HCEC 1CT (cell line): ENCODE data around the gene WNT9A.
"Not testable (repeated sequence)": the region's sequence is repeated elsewhere in the genome, so short reads cannot be mapped to it uniquely, and the experiment has no call there.

Experiments
- DNase-seq: peaks from one replicate; pipeline ENCODE4 v3.0.0-alpha.2; 2017

The WNT9A gene

GRCh38 chr1:227883641-227884301, 64.0 kb downstream of the WNT9A start:
- no peak for DNase-seq

DNA sequence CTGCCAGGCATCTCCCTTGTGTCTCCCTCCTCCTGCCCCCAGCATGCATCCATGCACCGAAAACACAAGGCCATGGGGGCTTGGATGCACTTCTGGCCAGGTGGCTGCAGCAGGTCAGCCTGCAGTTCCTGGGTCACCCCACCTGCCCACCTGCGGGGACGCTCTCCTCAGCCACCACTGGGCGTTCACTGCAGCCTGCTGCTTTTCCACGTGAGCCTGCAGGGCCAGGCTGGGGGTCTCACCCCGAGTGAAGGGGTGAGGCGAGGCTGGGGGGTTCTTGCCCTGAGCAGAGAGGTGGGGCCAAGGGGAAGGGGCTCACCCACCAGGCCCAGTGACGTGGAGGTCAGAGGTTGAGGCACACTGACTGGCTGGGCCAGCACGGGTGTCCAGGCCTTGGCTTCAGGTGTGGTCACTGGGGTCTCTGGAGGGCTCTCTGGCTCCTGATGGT, 64.6 kb downstream of the WNT9A start:
- no peak for DNase-seq

- DNase-seq = no peak
Observed at GRCh38 chr1:227880342-227880924, 67.3 kb downstream of the WNT9A start.

DNA sequence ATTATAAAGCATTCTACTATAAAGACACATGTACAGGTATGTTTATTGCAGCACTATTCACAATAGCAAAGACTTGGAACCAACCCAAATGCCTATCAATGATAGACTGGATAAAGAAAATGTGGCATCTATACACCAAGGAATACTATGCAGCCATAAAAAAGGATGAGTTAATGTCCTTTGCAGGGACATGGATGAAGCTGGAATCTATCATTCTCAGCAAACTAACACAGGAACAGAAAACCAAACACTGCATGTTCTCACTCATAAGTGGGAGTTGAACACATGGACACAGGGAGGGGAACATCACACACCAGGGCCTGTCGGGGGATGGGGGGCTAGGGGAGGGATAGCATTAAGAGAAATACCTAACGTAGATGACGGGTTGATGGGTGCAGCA, 69.9 kb downstream of the WNT9A start:
- DNase-seq = not testable (repeated sequence)

DNA sequence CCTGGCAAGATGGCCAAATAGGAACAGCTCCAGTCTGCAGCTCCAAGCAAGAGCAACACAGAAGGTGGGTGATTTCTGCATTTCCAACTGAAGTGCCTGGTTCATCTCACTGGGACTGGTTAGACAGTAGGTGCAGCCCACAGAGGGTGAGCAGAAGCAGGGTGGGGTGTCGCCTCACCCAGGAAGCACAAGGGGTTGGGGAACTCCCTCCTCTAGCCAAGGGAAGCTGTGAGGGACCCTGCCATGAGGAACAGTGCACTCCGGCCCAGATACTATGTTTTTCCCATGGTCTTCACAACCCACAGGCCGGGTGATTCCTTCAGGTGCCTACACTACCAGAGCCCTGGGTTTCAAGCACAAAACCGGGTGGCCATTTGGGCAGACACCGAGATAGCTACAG, 75.8 kb downstream of the WNT9A start:
- not testable (repeated sequence) for DNase-seq

DNA sequence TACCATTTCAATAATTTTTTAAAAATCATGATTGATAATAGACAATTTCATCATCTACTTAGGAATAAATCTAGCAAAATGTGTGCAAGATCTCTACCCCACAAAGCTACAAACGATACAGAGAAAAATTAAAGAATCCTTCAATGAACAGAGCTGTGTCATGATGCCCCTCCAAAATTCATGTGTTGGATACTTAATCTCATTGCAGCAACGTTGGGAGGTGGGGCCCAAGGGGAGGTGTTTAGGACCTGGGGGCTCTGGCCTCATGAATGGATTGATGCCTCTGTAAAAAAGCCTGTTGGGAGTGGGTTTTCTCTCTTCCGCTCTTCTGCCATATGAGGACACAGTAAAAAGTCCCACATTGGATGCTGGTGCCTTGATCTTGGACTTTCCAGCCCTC, 77.4 kb downstream of the WNT9A start:
- DNase-seq = no peak

DNA sequence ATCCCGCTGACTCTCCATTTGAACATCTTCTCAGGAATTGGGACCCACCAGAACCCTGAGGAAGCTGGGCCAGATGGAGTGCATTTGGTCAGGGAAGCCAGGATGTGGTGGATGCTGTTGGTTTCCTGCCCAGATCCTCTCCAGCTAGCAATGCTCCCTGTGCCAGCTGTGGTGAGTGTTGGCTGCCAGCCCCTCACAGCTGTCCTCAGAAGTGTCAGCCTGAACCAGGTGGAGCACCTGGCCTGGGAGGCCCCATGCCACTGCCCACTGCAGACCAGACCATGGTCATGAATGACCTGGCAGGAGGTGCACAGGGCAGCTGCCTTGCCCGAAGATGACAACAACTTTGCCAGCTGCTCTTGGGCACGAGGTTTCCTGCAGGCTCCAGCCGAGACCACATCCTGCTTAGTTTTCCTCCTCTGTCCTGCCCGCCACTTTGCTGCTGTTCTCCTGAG, 77.9 kb downstream of the WNT9A start:
- DNase-seq = peak; percentile 4

- peak; percentile 2 for DNase-seq
Observed at GRCh38 chr1:227869279-227869842, 78.4 kb downstream of the WNT9A start.
